Measurements from ENCODE around the gene CACNA1C.

DNA sequence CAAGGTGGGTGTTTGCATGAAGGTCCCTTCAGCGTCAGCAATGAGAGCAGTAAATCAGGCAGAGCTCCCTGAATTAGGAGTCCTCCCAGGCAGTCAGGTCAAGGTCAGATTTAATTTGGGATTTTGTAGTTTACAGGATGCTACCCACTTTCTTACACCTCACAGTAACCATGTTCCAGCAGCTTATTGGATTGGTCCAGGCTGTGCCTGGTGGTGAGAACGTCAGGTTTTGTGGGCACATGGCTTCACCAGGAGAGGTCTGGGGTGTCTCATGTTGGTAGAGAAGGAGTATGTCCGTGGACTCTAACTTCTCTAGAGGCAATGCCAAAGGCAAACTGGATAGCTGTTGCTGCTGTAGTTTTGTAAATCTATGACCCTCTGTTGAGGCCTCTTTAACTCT is 158.3 kb downstream of the CACNA1C start:
- TF ChIP-seq, protein P1, sequence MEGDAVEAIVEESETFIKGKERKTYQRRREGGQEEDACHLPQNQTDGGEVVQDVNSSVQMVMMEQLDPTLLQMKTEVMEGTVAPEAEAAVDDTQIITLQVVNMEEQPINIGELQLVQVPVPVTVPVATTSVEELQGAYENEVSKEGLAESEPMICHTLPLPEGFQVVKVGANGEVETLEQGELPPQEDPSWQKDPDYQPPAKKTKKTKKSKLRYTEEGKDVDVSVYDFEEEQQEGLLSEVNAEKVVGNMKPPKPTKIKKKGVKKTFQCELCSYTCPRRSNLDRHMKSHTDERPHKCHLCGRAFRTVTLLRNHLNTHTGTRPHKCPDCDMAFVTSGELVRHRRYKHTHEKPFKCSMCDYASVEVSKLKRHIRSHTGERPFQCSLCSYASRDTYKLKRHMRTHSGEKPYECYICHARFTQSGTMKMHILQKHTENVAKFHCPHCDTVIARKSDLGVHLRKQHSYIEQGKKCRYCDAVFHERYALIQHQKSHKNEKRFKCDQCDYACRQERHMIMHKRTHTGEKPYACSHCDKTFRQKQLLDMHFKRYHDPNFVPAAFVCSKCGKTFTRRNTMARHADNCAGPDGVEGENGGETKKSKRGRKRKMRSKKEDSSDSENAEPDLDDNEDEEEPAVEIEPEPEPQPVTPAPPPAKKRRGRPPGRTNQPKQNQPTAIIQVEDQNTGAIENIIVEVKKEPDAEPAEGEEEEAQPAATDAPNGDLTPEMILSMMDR (conservative IDR thresholded peaks at IDR 0.05 in 1 of 2, IDR thresholded peaks at IDR 0.05 in 1 of 2; ENCODE audit: low read depth in 1 of 2, low read length in 2 of 2) = no peak
- no peak for TF ChIP-seq EZH2 (IDR thresholded peaks at IDR 0.05; ENCODE audit: low read length, missing control alignments)
